Gastroesophageal sphincter (tissue), 3 donors: Measurements from ENCODE around the gene HDAC4.

Experiments used
- POLR2A ChIP-seq, 2 donors: fragments of 450-650 bp; IDR thresholded peaks; one replicate each; pipeline ENCODE4 v1.6.1; 2017; ENCODE audit warnings: antibody characterized with exemption in 2 of 2, mild to moderate bottlenecking in 2 of 2, moderate library complexity in 1 of 2
- TF ChIP-seq, protein P1 (sequence below), 4 experiments: fragments of 200-600 bp in 2 of 4; fragments of 450-650 bp in 2 of 4; sonication (generic) in 1 of 4; IDR thresholded peaks; one replicate each; pipeline ENCODE4 v1.5.1; 2017 to 2019; ENCODE audit warnings: antibody characterized with exemption in 4 of 4, mild to moderate bottlenecking in 2 of 4, moderate library complexity in 2 of 4

DNA sequence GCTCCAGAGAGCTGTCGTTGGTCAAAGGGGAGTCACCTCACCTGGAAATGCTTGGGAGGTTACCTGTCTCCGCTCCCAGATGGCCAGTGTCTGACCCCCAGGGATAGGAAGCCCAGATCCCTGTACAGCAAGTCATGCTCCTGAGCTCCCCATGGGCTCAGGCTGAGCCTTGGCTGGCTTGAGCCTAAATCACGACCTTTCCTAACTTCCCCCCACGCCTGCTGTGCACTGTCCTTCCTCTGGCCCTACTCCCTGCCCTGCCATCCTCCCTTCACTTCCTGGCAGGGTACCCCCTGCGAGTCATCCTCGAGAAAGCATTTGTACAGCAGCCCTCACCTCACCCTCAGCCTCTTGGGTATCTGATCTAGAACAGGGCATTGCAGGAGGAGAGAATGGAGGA, 9.2 kb upstream of the HDAC4 start:
- no peak for TF ChIP-seq POLR2A (IDR thresholded peaks at IDR 0.05)
- TF ChIP-seq, protein P1, sequence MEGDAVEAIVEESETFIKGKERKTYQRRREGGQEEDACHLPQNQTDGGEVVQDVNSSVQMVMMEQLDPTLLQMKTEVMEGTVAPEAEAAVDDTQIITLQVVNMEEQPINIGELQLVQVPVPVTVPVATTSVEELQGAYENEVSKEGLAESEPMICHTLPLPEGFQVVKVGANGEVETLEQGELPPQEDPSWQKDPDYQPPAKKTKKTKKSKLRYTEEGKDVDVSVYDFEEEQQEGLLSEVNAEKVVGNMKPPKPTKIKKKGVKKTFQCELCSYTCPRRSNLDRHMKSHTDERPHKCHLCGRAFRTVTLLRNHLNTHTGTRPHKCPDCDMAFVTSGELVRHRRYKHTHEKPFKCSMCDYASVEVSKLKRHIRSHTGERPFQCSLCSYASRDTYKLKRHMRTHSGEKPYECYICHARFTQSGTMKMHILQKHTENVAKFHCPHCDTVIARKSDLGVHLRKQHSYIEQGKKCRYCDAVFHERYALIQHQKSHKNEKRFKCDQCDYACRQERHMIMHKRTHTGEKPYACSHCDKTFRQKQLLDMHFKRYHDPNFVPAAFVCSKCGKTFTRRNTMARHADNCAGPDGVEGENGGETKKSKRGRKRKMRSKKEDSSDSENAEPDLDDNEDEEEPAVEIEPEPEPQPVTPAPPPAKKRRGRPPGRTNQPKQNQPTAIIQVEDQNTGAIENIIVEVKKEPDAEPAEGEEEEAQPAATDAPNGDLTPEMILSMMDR (IDR thresholded peaks at IDR 0.05), result no peak
